GM21529 (cell line): Measurements from ENCODE around the gene ZDHHC4.
"Not testable (repeated sequence)": the region's sequence is repeated elsewhere in the genome, so short reads cannot be mapped to it uniquely, and the experiment has no call there.

Experiments used
- ATAC-seq: cut with Tn5 transposase; IDR thresholded peaks from one replicate; pipeline ENCODE4 v1.9.1; 2021; ENCODE audit not compliant: unreplicated experiment

The ZDHHC4 gene

DNA sequence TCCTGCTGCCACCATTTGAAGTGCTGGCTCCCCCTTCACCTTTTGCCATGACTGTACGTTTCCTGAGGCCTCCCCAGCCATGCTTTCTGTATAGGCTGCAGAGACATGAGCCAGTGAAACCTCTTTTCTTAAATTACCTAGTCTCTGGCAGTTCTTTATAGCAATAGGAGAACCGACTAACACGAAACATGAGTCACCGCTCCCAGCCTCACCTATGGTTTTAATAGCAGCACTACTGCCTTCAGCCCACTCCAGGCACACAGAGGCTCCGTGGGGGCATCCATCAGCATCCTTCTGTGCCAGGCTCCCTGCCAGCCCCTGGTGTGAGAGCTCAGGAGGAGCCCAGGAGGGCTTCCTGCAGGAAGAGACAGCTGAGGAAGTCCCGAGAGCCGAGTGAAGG lies 54.4 kb downstream of the ZDHHC4 start:
- no peak for ATAC-seq

DNA sequence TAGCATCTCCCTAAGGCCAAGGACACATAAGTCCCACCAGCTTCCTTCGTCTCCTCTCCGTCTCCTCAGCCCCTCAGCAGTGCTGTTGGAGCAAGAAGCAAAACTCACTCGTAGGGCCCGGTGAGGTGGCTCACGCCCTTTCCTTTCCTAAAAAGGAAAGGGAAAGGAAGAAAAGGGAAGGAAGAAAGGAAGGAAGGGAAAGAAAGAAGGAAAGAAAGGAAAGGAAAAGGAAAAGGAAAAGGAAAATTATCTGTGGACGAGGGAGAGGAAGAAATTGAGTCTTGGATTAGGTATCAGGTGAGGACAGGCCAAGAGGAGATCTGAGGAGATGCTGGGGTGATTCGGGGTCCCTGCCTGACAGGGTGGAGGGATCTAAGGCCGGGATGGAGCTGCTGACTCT lies 56.8 kb downstream of the ZDHHC4 start:
- ATAC-seq = no peak

GRCh38 chr7:6634971-6635370 lies 57.7 kb downstream of the ZDHHC4 start:
- not testable (repeated sequence) for ATAC-seq

GRCh38 chr7:6636741-6637543 lies 59.7 kb downstream of the ZDHHC4 start, which contains the start of gene ZNF316:
Gene ZNF316 (plus strand): TSS chr7:6637318. CDS start chr7:6642410, 5,092 bp downstream.
- peak; percentile 58 for ATAC-seq

GRCh38 chr7:6637544-6638229 lies 60.4 kb downstream of the ZDHHC4 start:
- ATAC-seq = peak; percentile 84
